NCI-H2196 treated with DMSO at 0.1 percent for 48 hours (cell line): ENCODE measurements around the gene LMBR1.

ENCODE experiments used
- DNase-seq: peaks from one replicate; lab custom pipeline; 2025; ENCODE audit not compliant: unreplicated experiment; lab: John Stamatoyannopoulos, UW

LMBR1 gene

DNA sequence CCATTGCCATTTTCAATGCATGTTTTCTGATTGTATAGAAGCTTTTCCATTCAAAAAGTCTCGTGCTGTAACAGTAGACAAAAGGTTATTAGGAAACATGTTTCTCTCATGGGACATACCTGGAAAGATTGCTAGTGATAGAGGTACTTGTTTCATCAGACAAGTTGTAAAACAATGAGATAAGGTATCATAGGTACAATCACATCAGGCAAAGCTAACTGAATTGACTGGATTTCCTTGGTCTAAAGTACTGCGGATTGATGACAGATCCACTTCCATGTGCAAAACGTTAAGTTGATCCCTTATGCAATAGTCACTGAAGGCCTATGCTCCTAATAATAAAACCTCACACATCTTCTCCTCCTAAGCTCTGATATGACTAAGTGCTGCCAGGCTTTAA is 258.9 kb downstream of the LMBR1 start:
- no peak for DNase-seq

DNA sequence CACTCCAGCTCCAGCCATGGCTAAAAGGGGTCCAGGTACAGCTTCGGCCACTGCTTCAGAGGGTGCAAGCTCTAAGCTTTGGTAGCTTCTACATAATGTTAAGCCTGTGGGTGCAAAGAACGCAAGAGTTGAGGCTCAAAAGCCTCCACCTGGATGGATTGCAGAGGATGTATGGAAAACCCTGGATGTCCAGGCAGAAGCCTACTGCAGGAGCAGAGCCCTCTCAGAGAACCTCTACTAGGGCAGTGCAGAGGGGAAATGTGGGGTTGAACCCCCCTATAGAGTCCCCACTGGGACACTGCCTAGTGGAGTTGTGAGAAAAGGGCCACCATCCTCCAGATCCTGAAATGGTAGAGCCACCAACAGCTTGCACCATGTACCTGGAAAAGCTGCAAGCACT is 263.1 kb downstream of the LMBR1 start:
- no peak for DNase-seq

DNA sequence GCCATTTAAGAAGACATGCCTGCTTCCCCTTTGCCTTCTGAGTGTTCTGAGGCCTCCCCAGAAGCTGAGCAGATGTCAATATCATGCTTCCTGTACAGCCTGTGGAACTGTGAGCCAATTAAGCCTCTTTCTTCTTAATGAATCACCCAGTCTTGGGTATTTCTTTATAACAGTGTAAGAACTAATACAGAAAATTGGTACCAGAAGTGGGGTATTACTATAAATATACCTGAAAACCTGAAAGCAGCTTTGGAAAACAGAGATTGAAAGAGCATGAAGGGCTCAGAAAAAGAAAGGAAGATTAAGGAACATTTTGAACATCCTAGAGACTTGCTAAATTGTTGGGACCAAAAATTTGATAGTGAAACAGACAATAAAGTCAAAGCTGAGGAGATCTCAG is 264.4 kb downstream of the LMBR1 start:
- no peak for DNase-seq
